Osteoblast (primary cell): ENCODE results near the gene GAS7. TPM values are rescaled to one million over a fixed set of nuclear protein-coding genes. Genes with fewer than 3 reads are reported as not detected.

Source experiments
- DNase-seq: peaks from one replicate; pipeline ENCODE4 v3.0.0; 2011; ENCODE audit warnings: low spot score, mixed read lengths; ENCODE audit not compliant: insufficient read length; ENCODE audit errors: missing footprints
- H2AFZ ChIP-seq: 2 replicates; pipeline ENCODE4 v1.6.0; 2011; ENCODE audit warnings: mild to moderate bottlenecking, low read length
- H3K27ac ChIP-seq: 2 replicates; pipeline ENCODE4 v1.5.1; 2011; ENCODE audit warnings: mild to moderate bottlenecking, low read depth, low read length, moderate library complexity
- H3K27me3 ChIP-seq: 2 replicates; pipeline ENCODE4 v1.6.0; 2012; ENCODE audit warnings: mild to moderate bottlenecking, control low read depth, inconsistent platforms, low read length, moderate library complexity; ENCODE audit not compliant: insufficient read depth
- H3K36me3 ChIP-seq: 2 replicates; pipeline ENCODE4 v1.5.1; 2011; ENCODE audit warnings: mild to moderate bottlenecking, low read length, control low read depth, moderate library complexity; ENCODE audit not compliant: insufficient read depth
- H3K4me1 ChIP-seq: 2 replicates; pipeline ENCODE4 v1.5.1; 2011; ENCODE audit warnings: mild to moderate bottlenecking, low read length, control low read depth, moderate library complexity; ENCODE audit not compliant: insufficient read depth
- H3K4me2 ChIP-seq: 2 replicates; pipeline ENCODE4 v1.6.0; 2011; ENCODE audit warnings: mild to moderate bottlenecking, low read length; ENCODE audit not compliant: insufficient read depth
- H3K4me3 ChIP-seq: fragments of 200-600 bp; sonication (generic); 3 replicates; pipeline ENCODE4 v1.5.1; 2012; ENCODE audit warnings: mild to moderate bottlenecking, low read length, inconsistent platforms; ENCODE audit not compliant: insufficient read depth
- H3K79me2 ChIP-seq: 2 replicates; pipeline ENCODE4 v1.6.0; 2012; ENCODE audit warnings: mild to moderate bottlenecking, low read length, control low read depth, inconsistent platforms; ENCODE audit not compliant: insufficient read depth
- H3K9me3 ChIP-seq: 2 replicates; pipeline ENCODE4 v1.5.1; 2011; ENCODE audit warnings: low read depth, low read length, control low read depth
- H4K20me1 ChIP-seq: 2 replicates; pipeline ENCODE4 v1.6.0; 2012; ENCODE audit warnings: mild to moderate bottlenecking, low read length, control low read depth; ENCODE audit not compliant: insufficient read depth
- CTCF ChIP-seq: IDR thresholded peaks from 2 replicates; pipeline ENCODE4 v1.5.1; 2011; ENCODE audit warnings: mild to moderate bottlenecking, low read depth, low read length, moderate library complexity; ENCODE audit errors: extremely low read depth
- total RNA-seq: library from RNA; depleted of rRNA; stranded (reverse); fragments of >200 nt; gene quantifications from 2 replicates; pipeline ENCODE4 v1.2.3, GENCODE V29; 2012

GAS7 gene
- total RNA-seq, 1 donor = 3.6 TPM

- Histone ChIP-seq H3K9me3 (no peaks in the 10 kb centered on the region), H3K4me1 (no peaks in the 10 kb centered on the region), H3K27me3 (no peaks in the 10 kb centered on the region), H3K4me3 (no peak overlapping the region), H3K79me2 (no peaks in the 10 kb centered on the region), H2AFZ (no peak overlapping the region), H3K27ac (no peak overlapping the region), H4K20me1 (no peaks in the 10 kb centered on the region), H3K36me3 (no peaks in the 10 kb centered on the region), H3K4me2 (no peak overlapping the region)
- no peak for TF ChIP-seq CTCF
- DNase-seq = peak; percentile 81
Observed at GRCh38 chr17:9918352-9918751, 280.1 kb downstream of the GAS7 start.

DNA sequence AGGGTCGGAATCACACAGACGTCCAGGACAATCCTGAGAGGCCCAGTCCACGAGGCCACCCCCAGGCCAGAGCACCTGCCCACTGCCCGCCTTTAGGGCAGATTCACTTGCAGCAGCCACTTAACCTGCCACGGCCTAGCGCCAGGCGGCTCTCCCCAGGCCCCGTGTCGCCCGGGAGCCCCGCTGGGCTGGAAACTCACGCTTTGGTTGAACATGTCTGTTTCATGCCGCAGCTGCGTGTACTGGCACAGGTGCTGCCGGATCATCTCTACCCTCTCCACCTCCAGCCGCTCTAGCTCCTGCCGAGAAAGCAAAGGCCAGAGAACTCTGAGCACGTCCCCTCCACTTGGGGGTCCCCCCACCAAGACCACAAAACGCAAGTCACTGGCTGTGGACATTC, 280.6 kb downstream of the GAS7 start:
- H3K79me2 ChIP-seq = no peaks in the 10 kb centered on the region
- no peak for TF ChIP-seq CTCF
- H3K4me3 ChIP-seq = no peak overlapping the region
- no peak for DNase-seq
- no peak overlapping the region for H3K27ac ChIP-seq
- H4K20me1 ChIP-seq = no peaks in the 10 kb centered on the region
- no peak overlapping the region for H2AFZ ChIP-seq
- H3K4me2 ChIP-seq = no peak overlapping the region
- no peaks in the 10 kb centered on the region for H3K9me3 ChIP-seq
- H3K27me3 ChIP-seq = no peaks in the 10 kb centered on the region
- H3K36me3 ChIP-seq = no peaks in the 10 kb centered on the region
- H3K4me1 ChIP-seq = no peaks in the 10 kb centered on the region

GRCh38 chr17:9917131-9917530, 281.3 kb downstream of the GAS7 start:
- Histone ChIP-seq H3K4me2 (no peak overlapping the region), H3K36me3 (no peaks in the 10 kb centered on the region), H2AFZ (no peak overlapping the region), H3K9me3 (no peaks in the 10 kb centered on the region), H3K4me3 (no peak overlapping the region), H3K27ac (no peak overlapping the region), H3K27me3 (no peaks in the 10 kb centered on the region), H4K20me1 (no peaks in the 10 kb centered on the region), H3K79me2 (no peaks in the 10 kb centered on the region), H3K4me1 (no peaks in the 10 kb centered on the region)
- no peak for DNase-seq
- no peak for TF ChIP-seq CTCF

- DNase-seq = no peak
- no peak overlapping the region for H2AFZ ChIP-seq
- no peak overlapping the region for H3K4me3 ChIP-seq
- H3K9me3 ChIP-seq = no peaks in the 10 kb centered on the region
- H3K36me3 ChIP-seq = no peaks in the 10 kb centered on the region
- no peak overlapping the region for H3K4me2 ChIP-seq
- no peak for TF ChIP-seq CTCF
- H3K79me2 ChIP-seq = no peaks in the 10 kb centered on the region
- no peaks in the 10 kb centered on the region for H3K4me1 ChIP-seq
- no peaks in the 10 kb centered on the region for H4K20me1 ChIP-seq
- no peaks in the 10 kb centered on the region for H3K27me3 ChIP-seq
- H3K27ac ChIP-seq = no peak overlapping the region
Observed at GRCh38 chr17:9916108-9916507, 282.3 kb downstream of the GAS7 start.
